GM19397 (cell line): Measurements from ENCODE around the gene KCNK2.

Experiments
- ATAC-seq: cut with Tn5 transposase; IDR thresholded peaks from one replicate; pipeline ENCODE4 v1.9.1; 2021; ENCODE audit warnings: mild to moderate bottlenecking, moderate library complexity; ENCODE audit not compliant: unreplicated experiment

The KCNK2 gene

GRCh38 chr1:215094381-215094780 lies 11.8 kb downstream of the KCNK2 start:
- no peak for ATAC-seq

GRCh38 chr1:215095524-215095923 lies 13.0 kb downstream of the KCNK2 start:
- ATAC-seq, result no peak

GRCh38 chr1:215101511-215101910 lies 19.0 kb downstream of the KCNK2 start:
- ATAC-seq, result no peak

- no peak for ATAC-seq
These were observed 21.7 kb downstream of the KCNK2 start for GRCh38 chr1:215104283-215104682.

- no peak for ATAC-seq
These were observed 23.5 kb downstream of the KCNK2 start for GRCh38 chr1:215106067-215106466.

GRCh38 chr1:215109171-215109570 lies 26.6 kb downstream of the KCNK2 start:
- ATAC-seq, result no peak

GRCh38 chr1:215111916-215112315 lies 29.4 kb downstream of the KCNK2 start:
- ATAC-seq, result no peak

GRCh38 chr1:215113776-215114153 lies 31.2 kb downstream of the KCNK2 start:
- ATAC-seq, result no peak

- ATAC-seq, result no peak
These were observed 31.8 kb downstream of the KCNK2 start for GRCh38 chr1:215114154-215114933.

- no peak for ATAC-seq
These were observed 33.2 kb downstream of the KCNK2 start for GRCh38 chr1:215115760-215116159.

GRCh38 chr1:215118081-215118480 lies 35.5 kb downstream of the KCNK2 start:
- ATAC-seq, result no peak

GRCh38 chr1:215119056-215119455 lies 36.5 kb downstream of the KCNK2 start:
- no peak for ATAC-seq

GRCh38 chr1:215119719-215120365 lies 37.3 kb downstream of the KCNK2 start:
- ATAC-seq, result no peak

- no peak for ATAC-seq
These were observed 46.0 kb downstream of the KCNK2 start for GRCh38 chr1:215128504-215128903.

- ATAC-seq, result no peak
These were observed 48.8 kb downstream of the KCNK2 start for GRCh38 chr1:215131291-215131690.

- ATAC-seq, result no peak
These were observed 49.6 kb downstream of the KCNK2 start for GRCh38 chr1:215132156-215132555.

- ATAC-seq, result no peak
These were observed 51.0 kb downstream of the KCNK2 start for GRCh38 chr1:215133532-215133931.

- no peak for ATAC-seq
These were observed 55.4 kb downstream of the KCNK2 start for GRCh38 chr1:215137985-215138384.

GRCh38 chr1:215140135-215140534 lies 57.6 kb downstream of the KCNK2 start:
- no peak for ATAC-seq

GRCh38 chr1:215141460-215141859 lies 58.9 kb downstream of the KCNK2 start:
- no peak for ATAC-seq

- no peak for ATAC-seq
These were observed 61.0 kb downstream of the KCNK2 start for GRCh38 chr1:215143497-215143896.

- no peak for ATAC-seq
These were observed 63.9 kb downstream of the KCNK2 start for GRCh38 chr1:215146240-215146975.
